NCI-H510A (cell line): ENCODE measurements around the gene LILRB4.
"Not testable (repeated sequence)": the region's sequence is repeated elsewhere in the genome, so short reads cannot be mapped to it uniquely, and the experiment has no call there.

Source experiments
- DNase-seq: peaks from one replicate; lab custom pipeline; 2025; lab: John Stamatoyannopoulos, UW

The LILRB4 gene

GRCh38 chr19:54650108-54650655, 12.6 kb upstream of the LILRB4 start:
- no peak for DNase-seq

DNA sequence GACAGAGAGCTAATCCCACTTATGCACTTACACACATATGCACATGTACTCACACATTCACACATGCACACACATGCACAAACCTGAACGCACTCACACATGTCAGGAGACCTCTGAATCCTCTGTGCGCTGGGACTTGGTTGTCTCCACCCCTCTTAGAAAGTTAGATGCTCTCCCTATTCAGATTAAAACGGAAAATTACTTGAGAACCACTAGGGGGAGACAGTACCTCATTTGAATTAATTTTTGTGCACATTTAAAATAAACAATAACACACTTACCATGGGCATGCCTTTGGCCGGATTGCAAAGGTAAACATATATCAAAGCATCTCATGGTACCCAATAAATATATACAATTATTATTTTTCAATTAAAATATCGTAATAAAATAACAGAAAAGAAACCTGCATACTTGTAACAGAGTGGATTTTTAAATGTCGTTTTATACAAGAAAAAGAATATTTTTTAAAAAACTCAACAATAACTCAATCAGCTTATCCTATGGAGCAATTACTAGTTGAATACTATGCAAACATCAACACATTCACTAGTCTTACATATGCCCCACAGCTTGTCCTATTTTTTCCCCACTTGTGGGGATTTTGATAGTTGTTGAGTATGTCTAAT, 9.5 kb upstream of the LILRB4 start:
- DNase-seq, result no peak

- DNase-seq, result no peak
Observed at GRCh38 chr19:54654447-54655321, 8.1 kb upstream of the LILRB4 start.

- no peak for DNase-seq
Observed at GRCh38 chr19:54659300-54659699, 3.5 kb upstream of the LILRB4 start.

DNA sequence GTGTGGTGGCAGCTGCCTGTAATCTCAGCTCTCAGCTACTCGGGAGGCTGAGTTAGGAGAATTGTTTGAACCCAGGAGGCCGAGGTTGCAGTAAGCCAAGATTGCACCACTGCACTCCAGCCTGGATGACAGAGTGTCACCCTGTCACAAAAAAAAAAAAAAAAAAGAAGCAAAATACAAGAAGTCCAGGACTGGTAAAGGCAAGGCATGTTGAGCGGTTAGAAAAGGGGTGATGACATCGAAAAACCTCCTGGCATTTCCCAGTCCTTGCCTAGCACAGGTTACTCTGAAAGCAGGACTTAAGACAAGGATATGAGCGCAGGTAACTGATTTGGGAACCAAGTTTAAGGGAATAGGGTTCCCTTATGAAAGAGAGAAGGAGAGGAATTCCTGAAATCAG, 2.5 kb upstream of the LILRB4 start:
- no peak for DNase-seq

- DNase-seq, result no peak
Observed at GRCh38 chr19:54660964-54661363, 1.8 kb upstream of the LILRB4 start.

DNA sequence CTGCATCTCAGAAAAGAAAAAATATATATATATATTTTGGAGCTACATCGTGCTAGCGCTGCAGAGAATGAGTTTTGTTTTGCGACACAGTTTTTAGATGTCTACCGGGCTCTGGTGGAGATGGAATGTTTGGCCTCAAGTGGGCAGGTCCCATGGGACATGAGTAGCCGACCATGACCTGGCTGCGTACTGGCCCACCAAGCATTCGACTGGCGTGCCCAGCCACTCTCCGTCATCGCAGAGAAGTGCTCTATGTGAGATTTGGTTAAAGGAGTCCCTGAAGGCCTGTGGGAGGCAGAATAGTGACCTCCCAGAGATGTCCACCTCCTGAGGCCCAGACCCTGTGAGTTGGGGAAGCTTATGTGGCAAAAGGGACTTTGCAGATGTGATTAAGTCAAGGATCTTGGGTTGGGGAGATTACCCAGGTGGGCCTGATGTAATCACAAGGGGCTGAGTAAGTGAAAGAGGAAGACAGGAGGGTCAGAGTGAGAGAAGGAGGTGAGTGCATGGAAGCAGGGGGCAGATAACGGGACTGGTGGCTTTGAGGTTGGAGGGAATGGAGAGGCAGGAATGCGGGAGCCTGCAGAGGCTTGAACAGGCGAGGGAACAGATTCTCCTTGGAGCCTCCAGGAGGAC, 821 bp upstream of the LILRB4 start:
- no peak for DNase-seq

DNA sequence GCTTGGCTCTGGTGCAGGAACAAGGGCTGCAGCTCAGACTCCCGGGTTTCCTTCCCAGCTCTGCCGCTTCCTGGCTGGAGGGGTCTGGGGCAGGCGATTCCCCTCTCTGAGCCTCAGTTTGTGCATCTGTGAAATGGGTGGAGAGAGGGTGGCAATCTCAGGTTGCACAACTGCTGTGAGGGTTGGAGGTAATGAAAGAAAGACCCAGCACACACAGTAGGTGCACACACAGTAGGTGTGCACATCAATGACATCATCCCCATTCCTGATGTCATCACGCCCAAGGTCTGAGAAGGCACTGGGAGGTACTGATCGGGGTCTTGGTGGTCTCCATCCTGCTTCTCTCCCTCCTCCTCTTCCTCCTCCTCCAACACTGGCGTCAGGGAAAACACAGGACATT, 2.7 kb downstream of the LILRB4 start:
- DNase-seq, result no peak

GRCh38 chr19:54667217-54667616, 4.4 kb downstream of the LILRB4 start:
- no peak for DNase-seq

DNA sequence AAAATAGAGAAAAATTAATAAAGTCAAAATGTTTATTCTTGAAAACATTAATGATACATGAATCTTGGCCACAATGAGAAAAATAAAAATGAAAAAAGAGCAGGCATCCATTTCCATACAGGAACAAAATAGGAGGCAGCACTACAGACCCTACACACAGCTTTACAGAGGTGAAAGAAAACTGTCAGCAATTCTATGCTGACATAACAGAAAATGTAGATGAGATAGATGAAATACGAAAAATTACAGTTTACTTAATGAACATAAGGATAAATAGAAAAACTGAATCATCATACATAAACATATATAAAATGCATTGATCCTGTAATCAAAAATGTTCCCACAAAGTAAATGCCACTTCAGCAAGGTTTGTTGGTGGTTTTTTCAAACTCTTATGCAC, 5.6 kb downstream of the LILRB4 start:
- DNase-seq, result no peak

DNA sequence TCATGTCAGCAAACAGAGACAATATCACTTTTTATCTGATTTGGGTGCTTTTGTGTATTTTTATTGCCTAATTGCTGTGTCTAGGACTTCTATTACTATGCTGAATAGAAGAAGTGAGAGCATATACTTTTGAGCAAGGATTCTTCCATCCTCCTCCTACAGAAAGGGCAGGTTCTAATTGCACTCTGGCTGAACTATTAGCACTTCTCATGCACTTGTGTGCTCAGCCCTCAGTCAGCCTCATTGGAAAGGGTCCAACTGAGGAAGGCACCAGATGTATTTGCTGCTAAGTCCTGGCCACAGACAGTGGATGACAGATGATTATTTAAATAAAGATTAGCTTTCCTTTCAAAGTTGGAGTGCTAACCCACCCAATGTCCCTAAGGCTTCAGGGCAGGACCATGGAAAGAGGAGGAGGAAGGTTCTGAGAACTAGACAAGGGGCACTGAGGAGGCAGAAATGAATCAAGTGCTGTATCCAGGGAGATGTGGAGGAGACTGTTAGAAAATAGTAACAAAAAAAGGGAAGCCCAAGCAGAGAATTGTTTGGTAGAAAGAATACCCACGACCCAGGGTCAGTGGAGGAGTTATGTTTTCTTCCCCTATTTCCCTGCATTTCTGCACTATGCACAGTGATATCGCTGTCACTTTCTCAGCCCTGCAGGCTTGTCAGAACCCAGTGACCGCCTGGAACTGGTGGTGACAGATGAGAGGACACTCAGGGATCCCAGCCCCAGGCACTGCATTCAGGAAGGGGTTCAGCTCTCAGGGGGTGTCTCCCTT, 8.0 kb downstream of the LILRB4 start:
- DNase-seq, result no peak

GRCh38 chr19:54673222-54673621, 10.4 kb downstream of the LILRB4 start:
- DNase-seq, result no peak

- no peak for DNase-seq
Observed at GRCh38 chr19:54674021-54674617, 11.3 kb downstream of the LILRB4 start.

DNA sequence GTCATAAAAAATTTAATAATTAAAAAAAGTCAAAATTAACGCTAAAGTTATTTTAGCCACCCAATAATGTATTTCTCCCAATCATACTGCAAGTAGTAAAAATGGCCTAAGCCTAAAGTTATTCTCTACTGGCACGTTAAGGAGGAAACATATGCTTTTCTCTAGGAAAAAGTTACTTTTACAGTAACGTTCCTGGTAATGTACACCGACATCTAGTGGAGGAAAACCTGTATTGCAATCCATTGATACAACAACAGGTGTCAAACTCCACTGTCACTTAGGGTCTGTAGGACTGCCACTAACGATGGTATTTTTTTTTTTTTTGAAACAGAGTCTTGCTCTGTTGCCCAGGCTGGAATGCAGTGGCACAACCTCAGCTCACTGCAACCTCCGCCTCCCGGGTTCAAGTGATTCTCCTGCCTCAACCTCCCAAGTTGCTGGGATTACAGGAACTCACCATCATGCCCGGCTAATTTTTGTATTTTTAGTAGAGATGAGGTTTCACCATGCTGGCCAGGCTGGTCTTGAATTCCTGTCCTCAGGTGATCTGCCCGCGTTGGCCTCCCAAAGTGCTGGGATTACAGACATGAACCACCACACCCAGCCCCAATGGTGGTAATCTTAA, 13.5 kb downstream of the LILRB4 start:
- DNase-seq, result not testable (repeated sequence)

DNA sequence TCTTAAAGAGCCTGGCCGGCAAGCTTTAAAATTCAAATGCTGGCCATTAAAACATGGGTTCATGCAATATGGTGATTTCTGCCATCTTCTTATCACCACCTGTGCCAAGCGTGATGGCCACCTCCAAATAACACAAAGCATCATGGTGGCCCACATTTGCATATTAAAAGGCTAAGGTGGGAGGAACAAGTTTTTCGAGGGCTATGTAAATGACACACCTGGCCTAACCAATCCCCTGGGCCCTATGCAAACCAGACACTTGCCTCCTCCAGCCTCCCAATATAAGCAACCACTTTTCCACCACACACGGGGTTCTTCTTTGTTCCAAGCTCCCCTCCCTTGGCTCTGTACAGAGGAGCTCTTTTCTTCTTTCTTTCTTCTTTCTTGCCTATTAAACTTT, 14.4 kb downstream of the LILRB4 start:
- no peak for DNase-seq

DNA sequence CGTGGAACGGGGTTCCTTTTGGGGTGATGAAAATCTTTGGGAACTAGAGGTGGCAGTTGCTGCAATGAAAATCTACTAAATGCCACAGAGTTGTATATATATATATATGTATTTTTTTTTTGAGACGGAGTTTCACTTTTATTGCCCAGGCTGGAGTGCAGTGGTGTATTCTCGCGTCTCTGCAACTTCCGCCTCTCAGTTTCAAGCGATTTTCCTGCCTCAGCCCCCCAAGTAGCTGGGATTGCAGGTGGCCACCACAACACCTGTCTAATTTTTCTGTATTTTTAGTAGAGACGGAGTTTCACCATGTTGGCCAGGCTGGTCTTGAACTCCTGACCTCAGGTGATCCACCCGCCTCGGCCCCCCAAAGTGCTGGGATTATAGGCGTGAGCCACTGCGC, 18.8 kb downstream of the LILRB4 start:
- not testable (repeated sequence) for DNase-seq

GRCh38 chr19:54682306-54682856, 19.6 kb downstream of the LILRB4 start:
- no peak for DNase-seq

DNA sequence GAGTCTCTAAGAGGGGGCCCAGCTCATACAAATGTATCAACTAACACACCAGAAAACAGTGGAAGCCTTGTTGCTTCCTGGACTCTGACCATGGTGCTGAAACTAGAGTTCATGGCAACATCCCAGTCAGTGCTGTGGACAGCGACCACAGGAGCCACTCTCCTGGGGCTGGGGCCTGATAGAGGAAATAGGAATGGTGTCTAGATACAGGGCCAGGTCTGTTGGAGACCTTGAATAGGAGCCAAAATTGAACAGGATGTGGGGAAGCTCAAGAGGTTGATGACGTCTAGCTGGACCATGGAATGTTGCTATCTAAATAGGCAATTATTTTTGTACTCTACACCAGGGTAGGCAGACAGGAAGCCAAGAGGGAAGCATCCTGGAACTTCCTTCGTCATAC, 21.7 kb downstream of the LILRB4 start:
- DNase-seq, result no peak

DNA sequence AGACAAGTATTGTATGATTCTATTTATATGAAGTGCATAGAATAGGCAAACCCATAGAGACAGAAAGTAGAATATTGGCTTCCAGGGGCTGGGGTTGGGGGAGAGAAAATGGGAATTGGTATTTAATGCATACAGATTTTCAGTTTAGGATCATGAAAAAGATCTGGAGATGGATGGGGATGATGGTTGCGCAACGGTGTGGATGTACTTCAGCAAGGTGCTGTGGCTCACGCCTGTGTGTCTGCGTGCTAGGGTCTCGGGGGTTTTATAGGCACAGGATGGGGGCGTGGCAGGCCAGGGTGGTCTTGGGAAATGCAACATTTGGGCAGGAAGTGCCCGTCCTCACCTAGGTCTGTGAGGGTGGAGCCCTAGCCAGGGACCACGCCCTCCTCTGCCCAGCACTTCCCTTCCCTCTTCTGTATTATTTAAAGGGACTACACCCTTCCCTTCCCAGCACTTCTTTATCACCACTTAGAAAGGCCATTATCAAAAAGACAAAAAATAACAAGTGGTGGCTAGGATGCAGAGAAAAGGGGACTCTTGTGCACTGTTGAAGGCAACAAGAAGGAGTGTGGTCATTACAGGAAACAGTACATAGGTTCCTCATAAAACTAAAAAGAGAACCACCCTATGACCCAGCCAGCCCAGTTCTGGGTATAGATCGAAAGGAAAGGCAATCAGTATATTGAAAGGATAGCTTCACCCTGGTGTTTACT, 29.0 kb downstream of the LILRB4 start:
- no peak for DNase-seq

DNA sequence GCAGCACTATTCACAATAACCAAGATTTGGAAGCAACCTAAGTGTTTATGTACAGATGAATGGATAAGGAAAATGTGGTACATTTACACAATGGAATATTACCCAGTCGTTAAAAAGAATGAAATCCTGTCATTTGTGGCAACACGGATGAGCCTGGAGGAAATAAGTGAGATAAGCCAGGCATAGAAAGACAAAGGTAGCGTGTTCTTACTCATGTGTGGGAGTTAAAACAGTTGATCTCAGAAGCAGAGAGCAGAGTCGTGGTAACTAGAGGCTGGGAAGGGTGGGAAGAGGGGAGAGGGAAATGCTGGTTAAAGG, 29.5 kb downstream of the LILRB4 start:
- DNase-seq, result no peak
